ENCODE results near the gene CCR9. TPM values are rescaled to one million over a fixed set of nuclear protein-coding genes. Genes with fewer than 3 reads are reported as not detected.

CCR9 gene
- total RNA-seq, 4 donors from 2014 or later, result 2.1 to 7.4 (median 3.7) TPM

DNA sequence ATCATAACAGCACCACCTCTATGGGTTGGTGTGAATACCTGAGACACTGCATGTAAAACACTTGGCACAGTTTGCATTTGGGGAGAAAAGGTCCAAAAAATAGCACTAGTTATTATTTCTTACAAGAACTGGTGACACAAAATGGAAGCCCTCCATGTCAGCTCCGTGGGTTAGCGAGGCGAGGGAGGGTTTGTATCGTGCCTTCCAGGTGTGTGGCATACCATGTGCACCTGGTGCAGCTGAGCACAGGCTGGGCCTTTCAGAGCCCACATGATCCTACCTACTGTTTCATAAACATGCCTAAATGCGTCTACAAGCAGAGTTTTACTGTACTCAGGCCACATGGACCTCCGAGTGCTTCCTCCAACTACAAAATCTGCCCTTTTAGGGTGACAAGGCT lies 62.5 kb downstream of the CCR9 start:
- peaks cover 0 to 80% (median 5%) of the 10 kb centered on the region in 3 donors for H3K36me3 ChIP-seq
- no peaks in the 10 kb centered on the region for H3K27me3 ChIP-seq
- DNase-seq, result no peak
- no peaks in the 10 kb centered on the region for H3K9me3 ChIP-seq
- H3K27ac ChIP-seq, result peak overlapping the region in 3 of 4 donors; percentile 53 to 80 (median 57)
- TF ChIP-seq, protein P1, sequence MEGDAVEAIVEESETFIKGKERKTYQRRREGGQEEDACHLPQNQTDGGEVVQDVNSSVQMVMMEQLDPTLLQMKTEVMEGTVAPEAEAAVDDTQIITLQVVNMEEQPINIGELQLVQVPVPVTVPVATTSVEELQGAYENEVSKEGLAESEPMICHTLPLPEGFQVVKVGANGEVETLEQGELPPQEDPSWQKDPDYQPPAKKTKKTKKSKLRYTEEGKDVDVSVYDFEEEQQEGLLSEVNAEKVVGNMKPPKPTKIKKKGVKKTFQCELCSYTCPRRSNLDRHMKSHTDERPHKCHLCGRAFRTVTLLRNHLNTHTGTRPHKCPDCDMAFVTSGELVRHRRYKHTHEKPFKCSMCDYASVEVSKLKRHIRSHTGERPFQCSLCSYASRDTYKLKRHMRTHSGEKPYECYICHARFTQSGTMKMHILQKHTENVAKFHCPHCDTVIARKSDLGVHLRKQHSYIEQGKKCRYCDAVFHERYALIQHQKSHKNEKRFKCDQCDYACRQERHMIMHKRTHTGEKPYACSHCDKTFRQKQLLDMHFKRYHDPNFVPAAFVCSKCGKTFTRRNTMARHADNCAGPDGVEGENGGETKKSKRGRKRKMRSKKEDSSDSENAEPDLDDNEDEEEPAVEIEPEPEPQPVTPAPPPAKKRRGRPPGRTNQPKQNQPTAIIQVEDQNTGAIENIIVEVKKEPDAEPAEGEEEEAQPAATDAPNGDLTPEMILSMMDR (IDR thresholded peaks at IDR 0.05), result no peak
- TF ChIP-seq POLR2A (IDR thresholded peaks at IDR 0.05), result no peak
- peaks cover 0 to 5% (median 0%) of the 10 kb centered on the region in 4 donors for H3K4me1 ChIP-seq
- H3K4me3 ChIP-seq, result no peak overlapping the region

DNA sequence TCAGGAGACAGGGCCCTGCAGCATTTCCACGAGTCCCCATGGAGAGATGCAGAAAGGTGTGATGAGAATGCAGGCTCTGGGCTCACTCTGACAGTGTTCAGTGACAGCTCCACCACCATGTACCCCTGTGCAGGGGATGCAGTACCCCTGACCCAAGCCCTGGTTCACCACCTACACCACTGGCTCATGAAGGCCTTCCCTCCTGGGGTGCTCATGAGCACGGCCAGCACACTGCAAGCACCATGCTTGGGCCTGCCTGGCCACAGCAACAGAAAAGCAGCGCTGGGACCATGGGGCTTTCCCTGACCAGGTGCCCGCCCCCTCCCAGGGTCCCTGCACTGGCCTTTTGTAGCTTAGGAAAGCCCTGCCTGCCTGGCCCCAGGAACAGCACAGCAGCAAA lies 63.1 kb downstream of the CCR9 start:
- no peaks in the 10 kb centered on the region for H3K27me3 ChIP-seq
- H3K4me3 ChIP-seq, result no peak overlapping the region
- H3K36me3 ChIP-seq, result peaks cover 0 to 85% (median 5%) of the 10 kb centered on the region in 3 donors
- no peak for DNase-seq
- H3K4me1 ChIP-seq, result peaks cover 0 to 5% (median 0%) of the 10 kb centered on the region in 4 donors
- H3K27ac ChIP-seq, result peak overlapping the region; percentile 53 to 80 (median 62)
- H3K9me3 ChIP-seq, result no peaks in the 10 kb centered on the region
- TF ChIP-seq, protein P1 (IDR thresholded peaks at IDR 0.05), result no peak
- no peak for TF ChIP-seq POLR2A (IDR thresholded peaks at IDR 0.05)

DNA sequence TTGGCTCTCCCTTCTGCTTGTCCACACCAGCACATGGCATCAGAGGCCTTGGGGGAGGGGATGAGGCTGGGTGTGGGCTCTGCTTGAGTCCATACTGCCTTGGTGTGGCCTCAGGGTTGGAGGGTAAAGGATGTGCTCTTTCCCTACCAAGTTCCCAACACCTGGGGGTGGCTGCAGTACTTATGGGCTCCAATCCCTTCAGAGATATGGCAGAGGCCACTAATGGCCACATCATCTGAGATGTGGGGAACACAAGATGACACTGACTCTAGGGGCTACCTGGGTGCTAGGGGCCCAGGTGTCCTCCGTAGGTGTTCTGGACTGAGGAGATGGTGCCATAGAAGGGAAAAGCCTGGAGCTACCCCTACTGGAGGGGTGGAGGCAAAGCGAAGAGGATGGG lies 63.8 kb downstream of the CCR9 start:
- TF ChIP-seq, protein P1 (IDR thresholded peaks at IDR 0.05), result no peak
- no peak for TF ChIP-seq POLR2A (IDR thresholded peaks at IDR 0.05)
- peaks cover 0 to 5% (median 0%) of the 10 kb centered on the region in 4 donors for H3K4me1 ChIP-seq
- H3K9me3 ChIP-seq, result no peaks in the 10 kb centered on the region
- no peaks in the 10 kb centered on the region for H3K27me3 ChIP-seq
- H3K36me3 ChIP-seq, result peaks cover 0 to 92% (median 5%) of the 10 kb centered on the region in 3 donors
- H3K4me3 ChIP-seq, result no peak overlapping the region
- H3K27ac ChIP-seq, result peak overlapping the region; percentile 53 to 80 (median 62)
- DNase-seq, result peak in 1 of 3 donors; percentile 38

DNA sequence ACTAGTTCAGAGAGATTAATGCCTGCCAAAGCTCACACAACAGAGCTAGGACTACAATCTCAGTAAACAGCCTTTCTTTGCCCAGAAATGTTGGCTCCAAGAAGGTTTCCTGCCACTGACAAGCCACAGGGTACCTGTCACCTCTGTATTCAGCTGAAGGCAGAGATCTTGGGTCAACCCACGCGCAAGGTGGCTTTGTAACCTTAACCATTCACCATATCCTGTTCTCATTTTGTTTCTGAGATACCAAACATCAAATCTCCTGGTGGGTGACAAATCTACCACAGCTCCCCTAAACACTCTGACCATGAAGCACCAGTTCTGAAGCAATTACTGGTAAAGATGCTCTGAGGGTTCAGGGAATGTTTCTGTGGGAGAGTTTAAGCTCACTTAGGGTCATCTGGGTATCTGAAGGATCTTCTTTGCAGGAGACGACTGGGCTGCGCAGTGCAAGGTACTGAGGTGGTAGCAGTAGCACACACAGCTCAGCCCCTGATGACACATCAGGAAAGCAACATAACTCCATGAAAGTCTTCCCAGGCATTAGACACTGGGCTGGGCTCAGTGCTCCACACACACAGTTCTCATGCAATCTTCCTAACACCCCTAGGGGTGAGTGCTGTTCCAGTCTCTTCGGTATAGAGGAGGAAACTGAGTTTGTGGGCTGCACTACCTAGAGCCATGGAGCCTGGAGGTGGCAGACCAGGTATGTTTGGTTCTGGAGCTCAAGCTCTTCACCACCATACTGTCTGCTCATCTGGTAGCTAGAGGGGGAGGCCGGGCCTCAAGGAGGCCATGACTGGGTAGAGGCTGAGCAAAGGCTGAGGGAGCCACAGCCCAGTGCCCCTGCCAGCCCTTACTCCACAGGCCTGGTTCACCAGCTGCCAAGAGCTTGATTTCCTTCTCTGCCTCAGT lies 64.6 kb downstream of the CCR9 start:
- no peaks in the 10 kb centered on the region for H3K9me3 ChIP-seq
- H3K27me3 ChIP-seq, result no peaks in the 10 kb centered on the region
- TF ChIP-seq, protein P1 (IDR thresholded peaks at IDR 0.05), result no peak
- no peak for TF ChIP-seq POLR2A (IDR thresholded peaks at IDR 0.05)
- H3K4me1 ChIP-seq, result peaks cover 0 to 5% (median 0%) of the 10 kb centered on the region in 4 donors
- DNase-seq, result peak in 1 of 3 donors; percentile 80
- H3K36me3 ChIP-seq, result peaks cover 0 to 98% (median 5%) of the 10 kb centered on the region in 3 donors
- no peak overlapping the region for H3K4me3 ChIP-seq
- H3K27ac ChIP-seq, result peak overlapping the region; percentile 53 to 80 (median 62)

DNA sequence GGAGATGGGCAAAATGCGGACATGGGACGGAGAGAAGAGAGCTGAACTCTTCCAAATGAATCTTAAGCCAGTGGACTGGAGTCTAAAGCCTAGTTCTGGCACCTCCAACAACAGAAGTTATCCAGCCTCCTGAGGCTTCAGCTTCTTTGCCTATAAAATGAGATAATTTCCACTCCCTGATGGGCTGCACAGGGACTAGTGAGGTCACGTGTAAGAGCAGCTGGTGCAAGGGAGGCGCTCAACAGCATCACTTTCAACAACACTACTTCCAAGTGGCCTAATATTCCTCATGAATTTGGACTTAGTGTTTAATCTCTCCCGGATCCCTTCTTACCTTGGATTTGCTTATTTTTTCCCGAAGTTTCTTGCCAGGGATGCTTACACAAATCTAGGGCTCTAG lies 65.6 kb downstream of the CCR9 start:
- Histone ChIP-seq H3K4me3 (no peak overlapping the region), H3K4me1 (peaks cover 0 to 5% (median 0%) of the 10 kb centered on the region in 4 donors), H3K36me3 (peaks cover 0 to 90% (median under 1%) of the 10 kb centered on the region in 3 donors), H3K27me3 (no peaks in the 10 kb centered on the region), H3K9me3 (no peaks in the 10 kb centered on the region), H3K27ac (peak overlapping the region in 3 of 4 donors; percentile 51 to 80 (median 53))
- DNase-seq, result no peak
- TF ChIP-seq POLR2A (IDR thresholded peaks at IDR 0.05), result no peak
- TF ChIP-seq, protein P1 (IDR thresholded peaks at IDR 0.05), result no peak
